ENCODE data around the gene ZFYVE28.

DNA sequence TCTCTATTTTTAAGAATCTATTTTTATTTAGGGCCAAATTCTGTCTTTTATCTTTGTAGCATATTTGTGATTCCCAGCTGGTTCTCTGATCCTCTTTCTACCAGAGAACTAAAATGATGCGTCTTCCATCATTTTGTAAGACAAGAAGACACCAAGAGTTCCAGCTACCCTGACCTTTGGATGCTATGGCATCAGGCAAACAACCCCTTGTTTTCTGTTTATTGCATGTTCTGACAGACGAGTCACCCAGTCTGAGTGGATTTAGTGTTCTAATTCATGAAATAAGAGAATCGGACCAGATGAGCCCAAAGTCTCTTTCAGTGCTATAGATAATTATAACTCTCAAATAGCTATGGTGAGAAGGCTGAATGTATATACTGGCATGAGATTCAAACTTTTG, 69.7 kb downstream of the ZFYVE28 start:
- no peak for TF ChIP-seq POLR2A (IDR thresholded peaks at IDR 0.05)
- TF ChIP-seq, protein P1, sequence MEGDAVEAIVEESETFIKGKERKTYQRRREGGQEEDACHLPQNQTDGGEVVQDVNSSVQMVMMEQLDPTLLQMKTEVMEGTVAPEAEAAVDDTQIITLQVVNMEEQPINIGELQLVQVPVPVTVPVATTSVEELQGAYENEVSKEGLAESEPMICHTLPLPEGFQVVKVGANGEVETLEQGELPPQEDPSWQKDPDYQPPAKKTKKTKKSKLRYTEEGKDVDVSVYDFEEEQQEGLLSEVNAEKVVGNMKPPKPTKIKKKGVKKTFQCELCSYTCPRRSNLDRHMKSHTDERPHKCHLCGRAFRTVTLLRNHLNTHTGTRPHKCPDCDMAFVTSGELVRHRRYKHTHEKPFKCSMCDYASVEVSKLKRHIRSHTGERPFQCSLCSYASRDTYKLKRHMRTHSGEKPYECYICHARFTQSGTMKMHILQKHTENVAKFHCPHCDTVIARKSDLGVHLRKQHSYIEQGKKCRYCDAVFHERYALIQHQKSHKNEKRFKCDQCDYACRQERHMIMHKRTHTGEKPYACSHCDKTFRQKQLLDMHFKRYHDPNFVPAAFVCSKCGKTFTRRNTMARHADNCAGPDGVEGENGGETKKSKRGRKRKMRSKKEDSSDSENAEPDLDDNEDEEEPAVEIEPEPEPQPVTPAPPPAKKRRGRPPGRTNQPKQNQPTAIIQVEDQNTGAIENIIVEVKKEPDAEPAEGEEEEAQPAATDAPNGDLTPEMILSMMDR (IDR thresholded peaks at IDR 0.05) = no peak
